Measurements from ENCODE around the gene NPAS1. TPM values are rescaled to one million over a fixed set of nuclear protein-coding genes. Genes with fewer than 3 reads are reported as not detected.

NPAS1 gene
- total RNA-seq, 1 donor from 2014 or later: 0.47 TPM

DNA sequence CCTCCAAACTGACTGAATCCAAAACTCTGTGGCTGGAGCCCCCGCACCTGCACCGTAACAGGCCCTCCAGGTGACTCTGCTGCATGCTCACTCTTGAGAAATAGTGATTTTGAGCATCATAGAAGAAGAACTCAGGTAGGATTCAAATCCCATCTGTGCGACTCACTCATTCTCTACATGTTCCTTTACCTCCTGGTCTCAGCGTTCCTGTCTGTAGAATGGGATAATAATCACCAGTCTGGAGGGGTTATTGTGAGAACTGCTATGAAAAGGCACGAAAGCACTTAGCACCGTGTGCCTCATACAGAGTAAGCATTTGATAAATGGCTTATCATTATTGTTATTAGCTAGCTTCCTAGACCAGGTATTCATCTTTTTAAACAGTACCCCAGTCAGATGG, 36.5 kb upstream of the NPAS1 start:
- no peak for DNase-seq
- no peak overlapping the region for H3K27ac Mint-ChIP-seq
- intact Hi-C loops (cut with micrococcal nuclease): no loop called here
- no peaks in the 10 kb centered on the region for H3K9me3 Mint-ChIP-seq
- no peak overlapping the region for H3K4me3 Mint-ChIP-seq
- H3K4me1 Mint-ChIP-seq: peaks cover 11% of the 10 kb centered on the region
- no peaks in the 10 kb centered on the region for H3K27me3 Mint-ChIP-seq
- H3K36me3 Mint-ChIP-seq (ENCODE audit: low read depth): peaks cover 4% of the 10 kb centered on the region

DNA sequence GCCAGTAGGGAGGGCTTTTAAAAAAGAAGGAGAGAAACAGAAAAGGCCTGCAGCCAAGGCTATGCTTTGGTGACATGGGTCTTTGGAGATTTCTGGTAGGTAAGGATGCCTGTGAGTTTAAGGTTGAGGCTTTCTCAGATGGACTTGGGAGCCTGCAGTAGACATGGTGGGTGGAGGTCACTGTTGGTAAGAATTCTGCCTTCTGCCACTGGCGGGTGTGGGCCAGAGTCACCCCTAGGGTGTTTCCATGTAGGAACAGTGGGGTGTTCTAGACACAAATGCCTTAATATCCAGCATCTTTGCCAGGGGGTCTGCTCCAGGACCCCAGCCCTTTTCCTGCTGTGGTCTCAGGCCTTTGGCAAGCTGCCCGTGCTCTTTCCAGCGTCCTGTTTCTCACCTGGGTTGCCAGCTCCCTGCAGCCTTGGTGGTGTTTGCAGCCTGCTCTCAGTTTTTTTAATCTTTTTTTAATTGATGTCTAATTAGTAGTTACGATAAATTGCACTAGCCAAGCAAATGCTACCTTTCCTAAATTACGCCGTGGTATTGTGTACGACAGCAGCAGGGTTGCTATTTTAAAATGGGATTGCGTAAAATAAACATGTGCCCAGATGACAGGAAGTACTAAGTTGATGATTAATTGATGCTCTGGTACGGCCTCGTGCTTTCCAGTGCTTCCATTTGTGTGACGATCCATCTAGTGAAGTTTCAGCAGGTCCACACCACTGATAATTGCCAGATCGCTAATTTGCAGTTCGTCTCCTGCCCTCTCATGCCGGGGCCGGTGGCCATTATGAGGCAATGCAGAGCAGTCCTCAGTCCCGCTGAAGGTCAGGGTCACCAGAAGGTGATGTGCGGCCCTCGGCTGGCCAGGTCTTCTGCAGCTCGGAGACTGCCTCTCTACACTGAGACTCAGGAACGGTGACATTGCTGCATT, 35.3 kb upstream of the NPAS1 start:
- H3K27me3 Mint-ChIP-seq: no peaks in the 10 kb centered on the region
- peaks cover 4% of the 10 kb centered on the region for H3K36me3 Mint-ChIP-seq (ENCODE audit: low read depth)
- H3K4me1 Mint-ChIP-seq: peaks cover 11% of the 10 kb centered on the region
- no peak overlapping the region for H3K27ac Mint-ChIP-seq
- intact Hi-C loops (cut with micrococcal nuclease): no loop called here
- no peak overlapping the region for H3K4me3 Mint-ChIP-seq
- no peaks in the 10 kb centered on the region for H3K9me3 Mint-ChIP-seq
- no peak for DNase-seq

DNA sequence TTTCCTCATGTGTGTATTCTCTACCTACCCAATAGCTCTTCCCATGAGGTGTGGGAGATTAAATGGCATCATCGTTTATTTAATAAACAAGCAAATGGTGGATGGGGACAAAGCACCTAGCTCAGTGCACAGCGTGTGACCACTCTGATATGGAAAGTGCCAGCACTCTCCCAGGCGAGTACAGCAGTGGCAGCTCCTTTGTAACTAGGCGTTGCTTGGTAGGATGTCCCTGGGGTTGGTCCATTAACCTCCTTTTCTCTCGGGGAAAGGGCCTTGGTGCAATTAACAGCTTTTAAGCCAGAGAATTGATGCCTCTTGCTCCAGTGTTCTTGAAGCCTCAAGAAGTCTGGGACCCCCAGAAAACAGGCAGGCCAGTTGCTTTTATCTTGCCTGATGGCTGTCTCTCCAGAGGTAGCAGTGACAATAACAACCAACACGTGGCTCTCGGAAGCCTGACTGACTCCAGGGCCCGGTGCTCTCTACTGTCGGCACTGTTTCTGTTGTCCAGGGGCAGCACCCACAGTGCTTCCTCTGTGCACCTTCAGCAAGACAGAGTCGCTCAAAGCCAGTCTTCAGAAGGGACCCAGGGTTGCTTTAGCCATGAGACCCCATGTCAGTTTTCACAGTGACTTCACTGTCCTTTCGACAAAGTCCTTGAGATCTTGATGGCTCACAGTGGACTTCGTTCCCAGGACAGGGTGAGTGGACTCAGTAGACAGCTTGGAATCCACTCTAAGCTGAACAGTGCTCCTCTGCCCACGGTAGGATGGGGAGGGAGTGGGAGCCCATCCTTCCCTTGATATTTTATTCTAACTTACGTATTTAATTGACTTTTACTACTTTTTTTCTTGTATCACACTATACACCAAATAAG, 33.9 kb upstream of the NPAS1 start:
- H3K4me1 Mint-ChIP-seq: peaks cover 10% of the 10 kb centered on the region
- no peak for DNase-seq

DNA sequence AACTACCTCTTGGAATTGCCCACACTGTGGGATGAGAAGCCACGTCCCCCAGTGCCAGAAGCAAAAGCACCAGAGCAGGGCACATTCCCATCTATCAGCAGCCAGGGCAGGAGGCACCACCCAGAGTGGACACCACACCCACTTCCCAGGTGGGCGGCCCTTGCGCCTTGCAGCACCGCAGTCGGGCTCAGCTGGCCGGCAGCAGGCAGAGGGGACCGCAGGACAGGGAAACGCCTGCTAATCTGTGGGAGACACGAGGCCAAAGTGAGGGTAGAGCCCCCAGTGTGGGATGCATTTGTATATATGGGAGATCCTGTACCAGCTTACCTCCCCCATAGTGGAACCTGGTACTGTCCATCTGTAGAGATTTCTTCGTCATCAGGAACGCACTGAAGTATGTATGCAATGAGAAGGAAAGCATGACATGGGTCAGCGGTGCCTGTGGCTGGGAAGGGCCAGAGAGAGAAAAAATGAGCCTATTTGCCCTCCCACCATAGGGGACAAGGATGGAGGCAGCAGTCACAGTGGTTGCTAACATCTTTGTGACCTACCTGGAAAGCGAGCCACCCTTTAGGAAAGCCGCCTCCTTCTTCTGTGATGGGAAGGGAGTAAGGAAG, 30.9 kb upstream of the NPAS1 start:
- Mint-ChIP-seq H3K9me3 (no peaks in the 10 kb centered on the region), H3K27ac (no peak overlapping the region), H3K4me3 (no peak overlapping the region), H3K36me3 (ENCODE audit: low read depth) (peaks cover 9% of the 10 kb centered on the region), H3K4me1 (peaks cover 14% of the 10 kb centered on the region), H3K27me3 (no peaks in the 10 kb centered on the region)
- DNase-seq: no peak
- intact Hi-C loops (cut with micrococcal nuclease): no loop called here

More for the DNA sequence above, 33.9 kb upstream of the NPAS1 start:
- intact Hi-C loops (cut with micrococcal nuclease): no loop called here
- no peaks in the 10 kb centered on the region for H3K27me3 Mint-ChIP-seq
- no peak overlapping the region for H3K4me3 Mint-ChIP-seq
- peaks cover 6% of the 10 kb centered on the region for H3K36me3 Mint-ChIP-seq (ENCODE audit: low read depth)
- no peaks in the 10 kb centered on the region for H3K9me3 Mint-ChIP-seq
- no peak overlapping the region for H3K27ac Mint-ChIP-seq

DNA sequence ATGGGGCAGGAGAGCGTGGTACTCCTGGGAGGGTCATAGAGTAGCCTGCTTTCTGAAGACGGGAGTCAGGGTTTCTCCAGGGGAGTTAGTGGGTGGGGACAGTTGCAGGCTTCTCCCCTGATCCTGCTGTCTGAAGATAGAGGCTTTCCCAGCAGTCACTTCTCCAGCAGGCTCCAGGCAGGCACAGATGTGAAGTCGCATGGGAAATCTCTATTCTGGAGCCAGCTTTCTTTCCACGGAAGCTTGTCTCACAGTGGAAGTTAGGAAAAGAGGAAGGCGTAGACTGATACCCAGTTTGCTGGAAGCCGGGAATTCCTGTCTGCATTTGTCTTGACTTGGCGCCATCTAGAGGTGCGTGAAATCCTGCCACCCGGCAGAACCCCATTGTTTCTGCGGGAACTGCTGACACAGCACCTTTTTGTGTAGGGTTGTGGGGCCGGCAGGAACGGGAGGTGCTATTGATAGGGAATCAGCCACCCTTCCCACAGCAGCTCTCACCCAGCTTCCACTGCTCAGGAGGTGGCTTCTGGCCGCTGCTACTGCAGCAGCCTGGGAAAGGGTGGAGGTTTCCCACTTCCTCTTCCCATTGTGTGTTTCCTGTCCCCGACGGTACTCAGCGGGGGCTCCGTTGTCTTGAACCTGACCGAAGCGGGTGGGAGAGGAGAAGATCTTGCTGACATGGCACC, 28.5 kb upstream of the NPAS1 start:
- H3K27me3 Mint-ChIP-seq: no peaks in the 10 kb centered on the region
- H3K36me3 Mint-ChIP-seq (ENCODE audit: low read depth): peaks cover 9% of the 10 kb centered on the region
- peak overlapping the region; percentile 63 for H3K27ac Mint-ChIP-seq
- no peak overlapping the region for H3K4me3 Mint-ChIP-seq
- H3K4me1 Mint-ChIP-seq: peaks cover 11% of the 10 kb centered on the region
- intact Hi-C loops (cut with micrococcal nuclease): loop anchor here (2.0 kb wide), 2 partner anchors 134 to 234 kb away; no protein-coding TSS in a partner anchor
- no peaks in the 10 kb centered on the region for H3K9me3 Mint-ChIP-seq
- DNase-seq: peak; percentile 87

DNA sequence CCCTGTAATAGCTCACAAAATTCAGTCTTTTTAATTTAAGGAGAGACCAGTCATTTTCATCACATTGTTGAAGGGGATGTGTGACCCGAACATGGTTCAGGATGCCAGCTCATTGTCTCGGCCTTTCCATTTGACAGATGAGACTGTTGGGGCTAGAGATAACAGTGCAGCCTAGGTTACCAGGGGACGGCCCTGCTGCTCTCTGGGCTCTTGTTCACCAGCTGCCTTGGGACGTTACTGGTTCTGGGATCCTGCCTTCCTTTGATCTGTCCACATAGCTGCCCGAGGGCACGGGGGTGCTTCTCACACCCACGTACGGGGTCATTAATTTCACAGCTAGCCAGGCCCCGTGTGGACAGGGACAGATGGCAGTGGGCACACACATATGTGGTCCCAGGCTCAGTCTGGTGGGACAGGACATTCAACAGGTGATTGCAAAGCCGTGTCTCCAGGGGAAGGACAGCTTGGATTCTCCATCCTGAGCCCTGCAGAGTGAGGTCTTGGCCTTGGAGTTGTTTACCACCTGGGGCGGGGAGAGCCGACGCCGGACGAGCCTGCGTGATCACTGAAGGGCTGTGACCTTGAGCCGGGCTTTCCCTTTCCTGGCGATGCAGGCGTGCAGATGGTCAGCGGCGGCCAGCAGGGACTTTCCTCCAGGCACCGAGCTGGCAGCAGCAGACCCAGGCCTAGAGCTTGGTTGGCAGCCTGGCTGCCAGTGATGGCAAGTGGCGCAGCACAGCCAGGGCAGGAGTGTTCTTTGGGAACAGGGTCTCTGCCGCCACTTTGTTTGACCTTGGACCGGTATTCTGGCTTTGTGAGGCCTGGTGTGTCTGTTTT, 26.7 kb upstream of the NPAS1 start:
- Mint-ChIP-seq H3K27me3 (no peaks in the 10 kb centered on the region), H3K36me3 (ENCODE audit: low read depth) (peaks cover 9% of the 10 kb centered on the region), H3K9me3 (no peaks in the 10 kb centered on the region), H3K4me3 (no peak overlapping the region), H3K27ac (no peak overlapping the region), H3K4me1 (peaks cover 11% of the 10 kb centered on the region)
- intact Hi-C loops (cut with micrococcal nuclease): no loop called here
- DNase-seq: no peak

DNA sequence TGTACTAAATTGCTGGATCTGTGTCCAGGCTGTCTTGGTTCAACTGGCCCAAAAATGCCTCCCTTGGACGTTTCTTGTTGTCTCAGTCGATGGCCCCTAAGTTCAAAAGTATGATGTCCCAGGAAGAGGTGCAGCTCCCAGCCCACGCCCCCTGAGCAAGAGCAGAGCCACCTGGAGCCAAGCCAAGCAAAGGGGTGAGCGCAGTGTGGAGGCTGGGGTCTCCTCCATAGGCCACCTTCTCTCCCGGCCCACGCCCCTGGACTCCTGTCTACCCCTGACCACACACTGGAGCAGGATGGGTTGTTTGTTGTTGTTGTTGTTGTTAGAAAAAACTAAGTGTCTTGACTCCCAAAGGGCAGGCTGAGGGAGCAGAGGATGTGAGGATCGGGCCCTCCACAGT, 26.0 kb upstream of the NPAS1 start:
- no peaks in the 10 kb centered on the region for H3K9me3 Mint-ChIP-seq
- no peak overlapping the region for H3K27ac Mint-ChIP-seq
- no peak for DNase-seq

DNA sequence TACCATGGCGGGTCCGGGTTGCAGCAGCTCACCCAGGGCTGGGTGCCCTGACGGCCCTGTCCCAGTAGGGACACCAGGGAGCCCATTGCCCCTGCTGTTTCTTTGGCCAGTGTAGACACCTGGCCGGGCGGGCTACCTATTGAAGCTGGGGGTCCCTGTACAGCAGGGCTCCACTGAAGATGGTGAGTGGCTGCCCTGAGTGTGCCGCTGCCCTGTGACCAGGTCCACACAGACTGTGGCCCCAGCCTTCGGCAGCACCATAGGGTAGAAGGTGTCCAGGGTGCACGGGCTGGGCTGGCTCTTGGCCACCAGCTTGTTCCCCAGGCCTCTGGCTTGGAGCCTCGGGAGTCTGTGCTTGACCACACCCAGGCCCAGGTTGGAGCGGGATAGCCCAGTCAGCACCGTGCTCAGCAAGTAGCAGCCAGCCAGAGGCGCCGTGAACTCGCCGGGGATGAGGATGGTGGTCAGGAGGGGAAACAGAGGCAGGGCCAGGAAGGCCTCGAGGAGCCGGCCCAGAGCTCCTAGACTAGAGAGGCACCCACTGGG, 25.4 kb upstream of the NPAS1 start:
- no peaks in the 10 kb centered on the region for H3K27me3 Mint-ChIP-seq
- no peaks in the 10 kb centered on the region for H3K9me3 Mint-ChIP-seq
- peaks cover 11% of the 10 kb centered on the region for H3K4me1 Mint-ChIP-seq
- no peak overlapping the region for H3K4me3 Mint-ChIP-seq
- no peak overlapping the region for H3K27ac Mint-ChIP-seq
- H3K36me3 Mint-ChIP-seq (ENCODE audit: low read depth): peaks cover 9% of the 10 kb centered on the region
- intact Hi-C loops (cut with micrococcal nuclease): no loop called here
- DNase-seq: no peak

More for the DNA sequence above, 26.0 kb upstream of the NPAS1 start:
- H3K36me3 Mint-ChIP-seq (ENCODE audit: low read depth): peaks cover 9% of the 10 kb centered on the region
- no peak overlapping the region for H3K4me3 Mint-ChIP-seq
- no peaks in the 10 kb centered on the region for H3K27me3 Mint-ChIP-seq
- H3K4me1 Mint-ChIP-seq: peaks cover 11% of the 10 kb centered on the region
- intact Hi-C loops (cut with micrococcal nuclease): no loop called here

DNA sequence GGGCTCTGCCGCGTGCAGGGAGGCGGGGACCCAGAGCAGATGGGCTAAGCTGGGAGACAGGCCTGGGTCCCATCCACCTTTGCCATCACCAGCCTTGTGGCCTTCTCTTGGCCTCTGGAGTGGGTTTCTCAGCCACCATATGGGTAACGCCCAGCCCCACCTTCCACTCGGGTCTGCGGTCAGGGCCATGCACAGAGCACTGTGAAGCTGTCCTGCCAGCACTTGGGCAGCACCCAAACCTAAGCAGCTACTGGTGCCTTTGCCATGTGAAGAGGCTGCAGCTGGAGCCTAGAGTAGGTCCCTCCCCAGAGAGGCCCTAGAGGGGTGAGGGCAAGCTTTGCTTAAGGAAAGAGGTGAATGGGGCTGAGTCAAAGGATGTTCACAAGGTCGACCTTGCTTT, 24.1 kb upstream of the NPAS1 start:
- Mint-ChIP-seq H3K9me3 (no peaks in the 10 kb centered on the region), H3K4me3 (no peak overlapping the region), H3K27me3 (no peaks in the 10 kb centered on the region), H3K27ac (no peak overlapping the region), H3K36me3 (ENCODE audit: low read depth) (peaks cover 14% of the 10 kb centered on the region), H3K4me1 (peaks cover 9% of the 10 kb centered on the region)
- DNase-seq: no peak
- intact Hi-C loops (cut with micrococcal nuclease): no loop called here

DNA sequence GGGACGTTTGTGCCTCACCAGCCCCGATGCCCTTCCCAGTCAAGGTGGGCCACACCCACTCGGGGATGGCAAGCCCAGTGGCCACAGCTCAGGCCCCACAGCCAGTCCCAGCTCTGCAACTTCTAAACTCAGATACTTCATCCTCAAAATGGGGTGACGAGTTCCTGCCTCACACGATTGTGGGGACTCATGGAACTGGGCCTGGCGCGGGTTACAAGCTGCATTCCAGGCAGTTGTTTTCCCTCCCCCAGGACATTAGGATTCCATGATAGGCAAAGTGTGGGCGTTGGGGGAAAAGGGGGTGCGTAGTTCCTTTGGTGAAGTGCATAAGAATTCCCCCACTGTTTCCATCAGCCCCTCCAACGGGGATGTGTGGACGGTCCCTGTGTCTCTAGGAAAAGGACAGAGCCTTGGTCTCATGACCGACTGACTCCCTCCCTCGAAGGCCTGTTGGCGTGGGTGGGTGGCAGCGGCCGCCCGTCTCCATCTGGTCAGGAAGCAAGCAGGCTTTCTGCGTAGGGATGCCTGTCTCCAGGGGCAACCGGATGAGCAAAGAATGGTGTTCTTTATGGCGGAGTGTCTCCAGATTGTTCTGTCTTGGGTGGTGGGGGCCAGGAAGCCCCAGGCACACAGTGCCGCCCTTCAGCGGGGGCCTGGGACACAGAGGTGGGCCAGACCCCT, 21.1 kb upstream of the NPAS1 start:
- Mint-ChIP-seq H3K36me3 (ENCODE audit: low read depth) (peaks cover 9% of the 10 kb centered on the region), H3K4me1 (no peaks in the 10 kb centered on the region)
- intact Hi-C loops (cut with micrococcal nuclease): no loop called here

DNA sequence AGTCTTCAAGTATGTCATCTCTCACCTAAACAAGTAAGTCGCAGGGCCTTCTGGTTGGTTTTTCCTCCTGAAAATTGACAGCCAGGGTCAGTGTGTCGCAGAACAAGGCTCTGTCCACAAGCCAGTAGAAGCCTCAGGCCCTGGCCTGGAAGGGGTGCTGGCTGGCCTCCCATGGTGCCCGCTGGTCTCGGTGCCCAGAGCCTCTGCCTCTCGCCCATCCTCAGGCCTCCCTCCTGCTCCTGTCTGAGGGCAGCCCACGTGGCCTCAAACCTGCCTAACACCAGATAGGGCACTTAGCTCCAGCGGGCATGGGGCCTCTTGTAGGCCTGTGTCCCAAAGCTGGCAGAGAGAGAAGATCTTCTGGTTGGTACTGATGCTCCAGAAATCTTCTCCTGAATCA, 20.3 kb upstream of the NPAS1 start:
- DNase-seq: no peak
- Mint-ChIP-seq H3K36me3 (ENCODE audit: low read depth) (peaks cover 9% of the 10 kb centered on the region), H3K27me3 (peaks cover 7% of the 10 kb centered on the region), H3K9me3 (no peaks in the 10 kb centered on the region), H3K4me1 (no peaks in the 10 kb centered on the region), H3K27ac (no peak overlapping the region), H3K4me3 (no peak overlapping the region)
- intact Hi-C loops (cut with micrococcal nuclease): no loop called here

More for the DNA sequence above, 21.1 kb upstream of the NPAS1 start:
- no peak overlapping the region for H3K27ac Mint-ChIP-seq
- no peak for DNase-seq
- no peak overlapping the region for H3K4me3 Mint-ChIP-seq
- peaks cover 6% of the 10 kb centered on the region for H3K27me3 Mint-ChIP-seq
- no peaks in the 10 kb centered on the region for H3K9me3 Mint-ChIP-seq

DNA sequence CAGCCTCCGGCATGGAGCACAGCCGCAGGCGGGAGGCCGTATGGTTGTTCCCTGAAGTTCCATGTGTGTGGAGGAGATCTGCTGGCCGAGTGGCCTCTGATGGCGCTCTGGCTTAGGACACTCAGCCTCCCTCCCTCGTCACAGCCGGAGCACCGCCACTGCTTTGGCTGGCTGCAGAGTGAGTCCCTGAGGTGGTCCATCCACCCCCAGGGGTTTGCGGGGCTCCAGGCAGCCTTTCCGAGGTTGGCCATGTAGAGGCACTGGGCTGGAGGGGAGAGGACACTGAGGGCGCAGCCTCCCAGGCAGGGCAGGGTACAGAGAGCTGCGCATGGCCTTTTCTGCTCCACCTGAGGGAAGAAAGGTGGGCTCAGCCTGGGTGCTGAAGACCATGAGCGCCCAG, 19.8 kb upstream of the NPAS1 start:
- Mint-ChIP-seq H3K9me3 (no peaks in the 10 kb centered on the region), H3K4me1 (no peaks in the 10 kb centered on the region), H3K27ac (no peak overlapping the region), H3K27me3 (peaks cover 10% of the 10 kb centered on the region), H3K36me3 (ENCODE audit: low read depth) (peaks cover 9% of the 10 kb centered on the region), H3K4me3 (no peak overlapping the region)
- intact Hi-C loops (cut with micrococcal nuclease): no loop called here
- DNase-seq: no peak
